Stomach (tissue), 9 donors: Measurements from ENCODE around the gene CASP12. TPM values are rescaled to one million over a fixed set of nuclear protein-coding genes. Genes with fewer than 3 reads are reported as not detected.

Experiments
- DNase-seq, 2 donors: peaks; one replicate each; pipeline versions ENCODE4 v3.0.0 to v3.0.0-alpha.2; 2013 to 2019
- H3K27ac ChIP-seq, 5 donors: fragments of 200-600 bp in 4 of 5; sonication (generic) in 4 of 5; one replicate each; pipeline ENCODE4 v1.5.1; 2013 to 2019; ENCODE audit warnings: mild to moderate bottlenecking in 1 of 5, moderate library complexity in 1 of 5
- H3K27me3 ChIP-seq, 3 donors: fragments of 200-600 bp; sonication (generic); one replicate each; pipeline ENCODE4 v1.5.1; 2017 to 2019; ENCODE audit warnings: mixed run types in 1 of 3
- H3K36me3 ChIP-seq, 4 donors: fragments of 200-600 bp; sonication (generic); 1 replicate in 3 of 4; 2 replicates in 1 of 4; pipeline ENCODE4 v1.5.1; 2016 to 2019
- H3K4me1 ChIP-seq, 4 donors: fragments of 200-600 bp; sonication (generic); one replicate each; pipeline ENCODE4 v1.5.1; 2016 to 2019
- H3K4me3 ChIP-seq, 4 donors: fragments of 200-600 bp; sonication (generic) in 3 of 4; one replicate each; pipeline ENCODE4 v1.5.1; 2016 to 2019; ENCODE audit warnings: mild to moderate bottlenecking in 1 of 4
- H3K9me3 ChIP-seq, 4 donors: fragments of 200-600 bp; sonication (generic); one replicate each; pipeline ENCODE4 v1.5.1; 2016 to 2019
- CTCF ChIP-seq, 7 experiments: fragments of 450-650 bp in 4 of 7; fragments of 200-600 bp in 3 of 7; sonication (generic) in 3 of 7; IDR thresholded peaks; one replicate each; pipeline ENCODE4 v1.5.1; 2016 to 2019; ENCODE audit warnings: antibody characterized with exemption in 7 of 7, control low read depth in 2 of 7, mild to moderate bottlenecking in 1 of 7
- EP300 ChIP-seq: sonication (generic); formaldehyde crosslinking; IDR thresholded peaks from one replicate; pipeline ENCODE4 v1.6.1; 2017; ENCODE audit warnings: antibody characterized with exemption
- POLR2A ChIP-seq, 4 donors: fragments of 450-650 bp; IDR thresholded peaks; one replicate each; pipeline ENCODE4 v1.6.1; 2016; ENCODE audit warnings: antibody characterized with exemption in 4 of 4, control low read depth in 2 of 4, mild to moderate bottlenecking in 1 of 4, moderate library complexity in 1 of 4
- POLR2AphosphoS5 ChIP-seq, 3 donors: sonication (generic); formaldehyde crosslinking; IDR thresholded peaks; one replicate each; pipeline ENCODE4 v1.6.1; 2016; ENCODE audit warnings: antibody characterized with exemption in 3 of 3
- WGBS, 5 donors: extraction: QIAGEN DNeasy Blood & Tissue Kit in 3 of 5; methylation state at CpG; one replicate each; pipeline versions ENCODE4 v1.1.5 to v1.1.7; 2013 to 2018; 5-methylcytosine and 5-hydroxymethylcytosine counted together
- intact Hi-C: fragments of 100-400 bp; cut with DNase I; formaldehyde crosslinking; loops from one replicate; pipeline ENCODE4 v1.15.1; 2023; ENCODE audit warnings: low total_unique reads
- polyA plus RNA-seq, 3 donors: library from polyadenylated mRNA; stranded (reverse); fragments of 200-250 nt; gene quantifications; one replicate each; pipeline ENCODE4 v1.2.3, GENCODE V29; 2013
- total RNA-seq, 5 donors: library from RNA; depleted of rRNA; stranded (reverse); fragments of >200 nt; gene quantifications; one replicate each; pipeline versions ENCODE4 v1.1.0 to v1.2.3, GENCODE V29; 2014 to 2016
- donor health status: healthy with polysubstance abuse.
- donor health status: Bipolar disorder and iron deficiency.
- donor health status: healthy.

CASP12 gene
- total and polyA plus RNA-seq, 8 donors = 0.23 to 8.5 (median 2.2) TPM; not detected in 3

- no peaks in the 10 kb centered on the region for H3K4me1 ChIP-seq
- no peak for DNase-seq
- WGBS, 5 donors = 86 to 95% (median 94%) methylated on average over 1 of the region's 1 CpG
- intact Hi-C loops = no loop called here
- no peaks in the 10 kb centered on the region for H3K27me3 ChIP-seq
- no peak overlapping the region for H3K27ac ChIP-seq
- H3K9me3 ChIP-seq = no peaks in the 10 kb centered on the region
- no peak overlapping the region for H3K4me3 ChIP-seq
- no peak for TF ChIP-seq EP300
- no peak for TF ChIP-seq CTCF (IDR thresholded peaks at IDR 0.05)
- H3K36me3 ChIP-seq = no peaks in the 10 kb centered on the region
These were observed 45.4 kb downstream of the CASP12 start for GRCh38 chr11:104852811-104853210.

- no peak for TF ChIP-seq POLR2A (IDR thresholded peaks at IDR 0.05)
- no peak for TF ChIP-seq POLR2AphosphoS5 (IDR thresholded peaks at IDR 0.05)
- no peak for TF ChIP-seq EP300
- no peak for TF ChIP-seq CTCF (IDR thresholded peaks at IDR 0.05)
- intact Hi-C loops = no loop called here
- H3K27me3 ChIP-seq = no peaks in the 10 kb centered on the region
- H3K9me3 ChIP-seq = no peaks in the 10 kb centered on the region
- no peak for DNase-seq
- no peaks in the 10 kb centered on the region for H3K36me3 ChIP-seq
- H3K27ac ChIP-seq = no peak overlapping the region
- whole genome bisulfite sequencing, 5 donors = 82 to 93% (median 90%) methylated on average over 3 of the region's 3 CpGs
- H3K4me1 ChIP-seq = no peaks in the 10 kb centered on the region
- no peak overlapping the region for H3K4me3 ChIP-seq
These were observed 52.0 kb downstream of the CASP12 start for GRCh38 chr11:104846216-104846615.

- no peak for DNase-seq
- no peaks in the 10 kb centered on the region for H3K27me3 ChIP-seq
- intact Hi-C loops = no loop called here
- 65 to 84% (median 80%) methylated on average over 1 of the region's 1 CpG for WGBS, 5 donors
- peaks cover 0 to 2% (median under 1%) of the 10 kb centered on the region in 4 donors for H3K9me3 ChIP-seq
- TF ChIP-seq POLR2A (IDR thresholded peaks at IDR 0.05) (no peak), CTCF (IDR thresholded peaks at IDR 0.05) (no peak), EP300 (no peak), POLR2AphosphoS5 (IDR thresholded peaks at IDR 0.05) (no peak)
- no peaks in the 10 kb centered on the region for H3K4me1 ChIP-seq
- no peaks in the 10 kb centered on the region for H3K36me3 ChIP-seq
- no peak overlapping the region for H3K4me3 ChIP-seq
- H3K27ac ChIP-seq = no peak overlapping the region
These were observed 53.8 kb downstream of the CASP12 start for GRCh38 chr11:104844451-104844850.

GRCh38 chr11:104843150-104843836 is 55.0 kb downstream of the CASP12 start:
- intact Hi-C loops = no loop called here
- H3K36me3 ChIP-seq = no peaks in the 10 kb centered on the region
- H3K27me3 ChIP-seq = no peaks in the 10 kb centered on the region
- peaks cover 0 to 13% (median 7%) of the 10 kb centered on the region in 4 donors for H3K9me3 ChIP-seq
- no peaks in the 10 kb centered on the region for H3K4me1 ChIP-seq
- WGBS, 5 donors = 80 to 90% (median 87%) methylated on average over 4 of the region's 4 CpGs
- no peak for DNase-seq
- no peak overlapping the region for H3K27ac ChIP-seq
- no peak overlapping the region for H3K4me3 ChIP-seq
- TF ChIP-seq EP300 (no peak), POLR2A (IDR thresholded peaks at IDR 0.05) (no peak)

- Histone ChIP-seq H3K27ac (no peak overlapping the region), H3K36me3 (no peaks in the 10 kb centered on the region), H3K4me1 (no peaks in the 10 kb centered on the region), H3K4me3 (no peak overlapping the region), H3K27me3 (no peaks in the 10 kb centered on the region), H3K9me3 (peaks cover 0 to 14% (median 7%) of the 10 kb centered on the region in 4 donors)
- WGBS, 5 donors = 78 to 87% (median 84%) methylated on average over 2 of the region's 2 CpGs
- DNase-seq = no peak
- TF ChIP-seq EP300 = no peak
- no peak for TF ChIP-seq POLR2A (IDR thresholded peaks at IDR 0.05)
- no peak for TF ChIP-seq POLR2AphosphoS5 (IDR thresholded peaks at IDR 0.05)
- TF ChIP-seq CTCF (IDR thresholded peaks at IDR 0.05) = no peak
- intact Hi-C loops = no loop called here
These were observed 56.2 kb downstream of the CASP12 start for GRCh38 chr11:104841973-104842525.
